Daoy (cell line): ENCODE measurements around the gene SUV39H1. TPM values are rescaled to one million over a fixed set of nuclear protein-coding genes. Genes with fewer than 3 reads are reported as not detected.
"Not testable (repeated sequence)": the region's sequence is repeated elsewhere in the genome, so short reads cannot be mapped to it uniquely, and the experiment has no call there.

Experiments
- DNase-seq: peaks from one replicate; pipeline ENCODE4 v3.0.0-alpha.2; 2015; ENCODE audit warnings: low read depth
- total RNA-seq: library from RNA; depleted of rRNA; stranded (reverse); fragments of >200 nt; shearing (Covaris generic); gene quantifications from 2 replicates; pipeline ENCODE4 v1.2.3, GENCODE V29; 2014; rRNA removed

The SUV39H1 gene
- total RNA-seq: 14.3 and 20.7 TPM in 2 replicates

GRCh38 chrX:48696301-48696908 lies at the start of gene SUV39H1:
TSS of gene SUV39H1 (plus strand) at chrX:48696734. CDS start at chrX:48696785, 51 bp downstream.
- peak; percentile 91 for DNase-seq

GRCh38 chrX:48648336-48648751 lies 48.2 kb upstream of the SUV39H1 start:
- peak; percentile 54 for DNase-seq

GRCh38 chrX:48649102-48649501 lies 47.4 kb upstream of the SUV39H1 start:
- no peak for DNase-seq

- DNase-seq: not testable (repeated sequence)
Measured at GRCh38 chrX:48652055-48652579, 44.4 kb upstream of the SUV39H1 start.

- DNase-seq: not testable (repeated sequence)
Measured at GRCh38 chrX:48654746-48655145, 41.8 kb upstream of the SUV39H1 start.

GRCh38 chrX:48659686-48660085 lies 36.8 kb upstream of the SUV39H1 start:
- not testable (repeated sequence) for DNase-seq

GRCh38 chrX:48663241-48663640 lies 33.3 kb upstream of the SUV39H1 start:
- no peak for DNase-seq

- DNase-seq: no peak
Measured at GRCh38 chrX:48664156-48664555, 32.4 kb upstream of the SUV39H1 start.

- peak; percentile 10 for DNase-seq
Measured at GRCh38 chrX:48665991-48666390, 30.5 kb upstream of the SUV39H1 start.

GRCh38 chrX:48666649-48667048 lies 29.9 kb upstream of the SUV39H1 start:
- no peak for DNase-seq

- DNase-seq: peak; percentile 7
Measured at GRCh38 chrX:48667509-48667908, 29.0 kb upstream of the SUV39H1 start.

- DNase-seq: not testable (repeated sequence)
Measured at GRCh38 chrX:48668187-48668586, 28.3 kb upstream of the SUV39H1 start.

GRCh38 chrX:48676106-48676892 lies 20.2 kb upstream of the SUV39H1 start:
- peak; percentile 93 for DNase-seq

GRCh38 chrX:48676893-48677270 lies 19.7 kb upstream of the SUV39H1 start:
- no peak for DNase-seq

- no peak for DNase-seq
Measured at GRCh38 chrX:48677516-48677915, 19.0 kb upstream of the SUV39H1 start.

- not testable (repeated sequence) for DNase-seq
Measured at GRCh38 chrX:48680467-48680866, 16.1 kb upstream of the SUV39H1 start.

- not testable (repeated sequence) for DNase-seq
Measured at GRCh38 chrX:48680925-48681324, 15.6 kb upstream of the SUV39H1 start.

GRCh38 chrX:48681539-48682183 lies 14.9 kb upstream of the SUV39H1 start:
- no peak for DNase-seq

- DNase-seq: not testable (repeated sequence)
Measured at GRCh38 chrX:48682795-48683194, 13.7 kb upstream of the SUV39H1 start.

- no peak for DNase-seq
Measured at GRCh38 chrX:48683411-48683982, 13.0 kb upstream of the SUV39H1 start, which contains the start of gene WAS. TSS of gene WAS (plus strand) at chrX:48683799. CDS start at chrX:48683854, 55 bp downstream.

GRCh38 chrX:48684134-48684533 lies 12.4 kb upstream of the SUV39H1 start:
- DNase-seq: no peak

GRCh38 chrX:48685416-48685815 lies 11.1 kb upstream of the SUV39H1 start:
- no peak for DNase-seq
